ENCODE data around the gene OR2AJ1. TPM values are rescaled to one million over a fixed set of nuclear protein-coding genes. Genes with fewer than 3 reads are reported as not detected.

Gene OR2AJ1, protein sequence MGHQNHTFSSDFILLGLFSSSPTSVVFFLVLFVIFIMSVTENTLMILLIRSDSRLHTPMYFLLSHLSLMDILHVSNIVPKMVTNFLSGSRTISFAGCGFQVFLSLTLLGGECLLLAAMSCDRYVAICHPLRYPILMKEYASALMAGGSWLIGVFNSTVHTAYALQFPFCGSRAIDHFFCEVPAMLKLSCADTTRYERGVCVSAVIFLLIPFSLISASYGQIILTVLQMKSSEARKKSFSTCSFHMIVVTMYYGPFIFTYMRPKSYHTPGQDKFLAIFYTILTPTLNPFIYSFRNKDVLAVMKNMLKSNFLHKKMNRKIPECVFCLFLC
- polyA plus RNA-seq (2013, experiment 1 of 4): not detected
- not detected for polyA plus RNA-seq (2013, experiment 2 of 4)
- polyA plus RNA-seq (2013, experiment 3 of 4): not detected
- not detected for polyA plus RNA-seq (2013, experiment 4 of 4)

DNA sequence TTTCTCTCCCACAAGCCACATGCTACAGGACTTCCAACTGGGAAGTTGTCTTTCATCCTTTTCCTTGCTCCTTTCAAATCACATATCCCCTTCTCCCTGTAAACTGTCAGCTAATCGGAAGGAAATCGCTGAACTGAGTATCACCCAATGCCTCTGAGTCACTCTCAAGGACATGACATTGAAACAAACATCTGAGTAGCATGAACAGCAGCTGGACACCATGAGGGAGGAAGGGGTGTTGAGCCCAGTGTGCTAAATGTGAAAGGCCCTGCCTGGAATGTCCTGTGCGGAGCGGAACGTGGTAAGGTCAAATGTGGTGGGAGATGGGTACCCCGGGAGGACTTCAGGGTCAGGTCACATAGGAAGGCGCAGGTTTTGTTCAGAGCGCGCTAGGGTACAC lies at the start of gene OR2AJ1:
TSS of gene OR2AJ1 (plus strand) at position 22 of the 400 bp plus-strand sequence. CDS start 8,880 bp downstream, outside the sequence.
- Histone ChIP-seq H3K4me3 (ENCODE audit: insufficient read depth, low read depth, low read length) (no peak within 1 kb of the TSS), H3K9me3 (ENCODE audit: control insufficient read depth, low read length) (peaks cover 3% of the 10 kb centered on the region), H3K36me3 (ENCODE audit: control insufficient read depth, insufficient read depth, low read length) (no peaks in the 10 kb centered on the region), H3K27me3 (ENCODE audit: control insufficient read depth, insufficient read depth, low read length, poor library complexity, severe bottlenecking) (no peaks in the 10 kb centered on the region), H3K27ac (ENCODE audit: insufficient read depth, low read depth, low read length, poor library complexity, severe bottlenecking) (no peak within 1 kb of the TSS), H3K4me1 (ENCODE audit: control insufficient read depth, insufficient read depth, low read length) (no peaks in the 10 kb centered on the region)
- 92 to 94% methylated on average over 9 of the region's 9 CpGs for WGBS, 2 experiments

DNA sequence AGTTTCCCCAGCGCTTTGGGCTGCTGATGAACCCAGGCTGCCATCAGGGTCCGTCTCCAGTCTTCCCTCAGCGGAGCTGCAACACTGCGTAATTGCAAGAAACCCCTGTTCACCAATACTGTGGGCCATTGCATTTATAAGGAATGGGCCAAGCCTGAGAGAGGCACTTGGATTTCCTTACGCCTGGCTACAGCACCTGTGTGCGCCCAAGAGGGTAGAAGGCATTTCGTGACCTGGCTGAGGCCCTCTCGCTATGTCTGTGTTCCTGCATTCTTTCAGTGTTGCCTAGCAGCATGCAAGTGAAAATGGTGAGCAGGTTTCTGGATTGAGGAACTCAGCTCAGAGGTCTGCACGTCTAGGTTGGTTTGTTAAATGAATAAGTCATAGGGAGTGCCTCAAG lies 41.3 kb upstream of the OR2AJ1 start:
- Histone ChIP-seq H3K27ac (ENCODE audit: insufficient read depth, low read depth, low read length, poor library complexity, severe bottlenecking) (no peak overlapping the region), H3K9me3 (ENCODE audit: control insufficient read depth, low read length) (peaks cover 2% of the 10 kb centered on the region), H3K36me3 (ENCODE audit: control insufficient read depth, insufficient read depth, low read length) (no peaks in the 10 kb centered on the region), H3K27me3 (ENCODE audit: control insufficient read depth, insufficient read depth, low read length, poor library complexity, severe bottlenecking) (no peaks in the 10 kb centered on the region), H3K4me3 (ENCODE audit: insufficient read depth, low read depth, low read length) (no peak overlapping the region), H3K4me1 (ENCODE audit: control insufficient read depth, insufficient read depth, low read length) (no peaks in the 10 kb centered on the region)
- 76 to 79% methylated on average over 9 of the region's 9 CpGs for WGBS, 2 experiments

DNA sequence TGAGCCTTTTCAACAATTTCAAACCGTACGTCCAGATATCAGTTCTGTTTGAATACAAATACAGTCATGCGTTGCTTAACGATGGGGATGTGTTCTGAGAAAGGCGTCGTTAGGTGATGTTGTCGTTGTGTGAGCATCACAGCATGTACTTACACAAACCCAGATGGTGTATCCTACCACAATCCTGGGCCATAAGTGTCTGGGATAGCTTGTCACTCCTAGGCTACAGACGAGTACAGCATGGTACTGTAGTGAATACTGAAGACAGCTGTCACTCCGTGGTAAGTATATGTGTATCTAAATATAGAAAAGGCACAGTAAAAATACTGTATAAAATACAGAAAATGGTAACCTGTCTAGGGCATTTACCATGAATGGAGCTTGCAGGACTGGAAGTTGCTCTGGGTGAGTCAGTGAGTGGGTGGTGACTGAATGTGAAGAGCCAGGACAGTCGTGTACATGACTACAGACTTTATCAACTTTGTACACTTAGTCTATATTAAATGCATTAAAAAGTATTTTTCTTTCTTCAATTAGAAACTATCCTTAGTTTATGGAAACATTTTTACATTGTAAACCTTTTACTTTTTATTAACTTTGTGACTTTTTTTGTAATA lies 39.8 kb upstream of the OR2AJ1 start:
- Histone ChIP-seq H3K9me3 (ENCODE audit: control insufficient read depth, low read length) (peaks cover 2% of the 10 kb centered on the region), H3K27ac (ENCODE audit: insufficient read depth, low read depth, low read length, poor library complexity, severe bottlenecking) (no peak overlapping the region), H3K27me3 (ENCODE audit: control insufficient read depth, insufficient read depth, low read length, poor library complexity, severe bottlenecking) (no peaks in the 10 kb centered on the region), H3K4me1 (ENCODE audit: control insufficient read depth, insufficient read depth, low read length) (no peaks in the 10 kb centered on the region), H3K36me3 (ENCODE audit: control insufficient read depth, insufficient read depth, low read length) (no peaks in the 10 kb centered on the region), H3K4me3 (ENCODE audit: insufficient read depth, low read depth, low read length) (no peak overlapping the region)
- 87 to 96% methylated on average over 8 to 9 of the region's 10 CpGs for WGBS, 2 experiments

DNA sequence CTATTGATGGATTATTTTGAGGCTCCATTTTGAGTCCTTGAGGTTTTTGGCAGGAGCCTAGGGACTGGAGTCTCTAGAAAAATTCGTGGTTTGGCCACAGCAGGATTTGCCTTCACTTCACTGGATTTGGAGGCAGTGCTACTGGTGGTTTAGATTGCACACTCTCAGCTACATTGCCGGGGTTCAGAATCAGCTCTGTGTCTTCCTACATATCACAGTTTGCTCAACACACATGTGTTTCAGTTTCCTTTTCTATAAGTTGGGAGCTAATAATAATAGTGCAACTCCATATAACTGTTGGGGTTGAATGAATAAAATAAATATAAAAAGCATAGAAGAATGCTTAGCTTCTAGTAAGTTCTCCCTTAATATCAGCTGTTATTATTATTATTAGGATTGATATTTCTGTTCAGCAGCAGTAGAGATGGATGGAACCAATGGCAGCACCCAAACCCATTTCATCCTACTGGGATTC lies 29.5 kb upstream of the OR2AJ1 start, which contains the start of gene OR2W3:
TSS of gene OR2W3 (plus strand) at position 425 of the 475 bp plus-strand sequence. CDS start at position 425, 0 bp downstream.
- no peaks in the 10 kb centered on the region for H3K36me3 ChIP-seq (ENCODE audit: control insufficient read depth, insufficient read depth, low read length)
- H3K4me3 ChIP-seq (ENCODE audit: insufficient read depth, low read depth, low read length): no peak within 1 kb of the TSS
- no peaks in the 10 kb centered on the region for H3K4me1 ChIP-seq (ENCODE audit: control insufficient read depth, insufficient read depth, low read length)
- peaks cover 7% of the 10 kb centered on the region for H3K9me3 ChIP-seq (ENCODE audit: control insufficient read depth, low read length)
- no peak within 1 kb of the TSS for H3K27ac ChIP-seq (ENCODE audit: insufficient read depth, low read depth, low read length, poor library complexity, severe bottlenecking)
- WGBS, 2 experiments: 0 to 50% methylated on average over 1 to 2 of the region's 2 CpGs
- H3K27me3 ChIP-seq (ENCODE audit: control insufficient read depth, insufficient read depth, low read length, poor library complexity, severe bottlenecking): no peaks in the 10 kb centered on the region

DNA sequence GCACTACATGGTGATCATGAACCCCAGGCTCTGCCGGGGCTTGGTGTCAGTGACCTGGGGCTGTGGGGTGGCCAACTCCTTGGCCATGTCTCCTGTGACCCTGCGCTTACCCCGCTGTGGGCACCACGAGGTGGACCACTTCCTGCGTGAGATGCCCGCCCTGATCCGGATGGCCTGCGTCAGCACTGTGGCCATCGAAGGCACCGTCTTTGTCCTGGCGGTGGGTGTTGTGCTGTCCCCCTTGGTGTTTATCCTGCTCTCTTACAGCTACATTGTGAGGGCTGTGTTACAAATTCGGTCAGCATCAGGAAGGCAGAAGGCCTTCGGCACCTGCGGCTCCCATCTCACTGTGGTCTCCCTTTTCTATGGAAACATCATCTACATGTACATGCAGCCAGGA lies 28.7 kb upstream of the OR2AJ1 start:
- no peak overlapping the region for H3K27ac ChIP-seq (ENCODE audit: insufficient read depth, low read depth, low read length, poor library complexity, severe bottlenecking)
- 80 to 81% methylated on average over 14 of the region's 14 CpGs for WGBS, 2 experiments
- H3K36me3 ChIP-seq (ENCODE audit: control insufficient read depth, insufficient read depth, low read length): no peaks in the 10 kb centered on the region
- H3K9me3 ChIP-seq (ENCODE audit: control insufficient read depth, low read length): peaks cover 7% of the 10 kb centered on the region
- no peak overlapping the region for H3K4me3 ChIP-seq (ENCODE audit: insufficient read depth, low read depth, low read length)
- H3K27me3 ChIP-seq (ENCODE audit: control insufficient read depth, insufficient read depth, low read length, poor library complexity, severe bottlenecking): no peaks in the 10 kb centered on the region
- H3K4me1 ChIP-seq (ENCODE audit: control insufficient read depth, insufficient read depth, low read length): no peaks in the 10 kb centered on the region

DNA sequence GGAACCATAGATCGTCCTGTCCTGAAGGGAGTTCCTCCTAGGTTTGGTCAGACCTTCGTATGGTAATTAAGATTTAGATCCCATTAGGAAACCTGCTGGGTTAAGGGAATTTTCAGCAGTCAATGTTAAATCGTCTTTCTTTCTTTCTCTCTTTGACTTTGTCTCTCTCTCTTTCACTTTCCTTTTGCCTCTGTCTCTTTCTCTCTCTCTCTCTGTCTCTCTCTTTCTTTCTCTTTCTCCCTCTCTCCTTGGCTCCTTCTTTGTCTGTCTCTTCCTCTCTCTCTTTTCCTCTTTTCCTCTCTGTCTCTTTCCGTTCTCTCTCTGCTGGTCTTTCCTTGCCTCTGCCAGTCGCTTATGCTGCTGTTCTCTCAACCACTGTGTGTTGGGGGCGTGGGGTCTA lies 20.6 kb upstream of the OR2AJ1 start:
- H3K9me3 ChIP-seq (ENCODE audit: control insufficient read depth, low read length): peaks cover 4% of the 10 kb centered on the region
- no peak overlapping the region for H3K4me3 ChIP-seq (ENCODE audit: insufficient read depth, low read depth, low read length)
- no peaks in the 10 kb centered on the region for H3K36me3 ChIP-seq (ENCODE audit: control insufficient read depth, insufficient read depth, low read length)
- WGBS, 2 experiments: 75 to 77% methylated on average over 6 of the region's 6 CpGs
- H3K27me3 ChIP-seq (ENCODE audit: control insufficient read depth, insufficient read depth, low read length, poor library complexity, severe bottlenecking): no peaks in the 10 kb centered on the region
- H3K4me1 ChIP-seq (ENCODE audit: control insufficient read depth, insufficient read depth, low read length): no peaks in the 10 kb centered on the region
- H3K27ac ChIP-seq (ENCODE audit: insufficient read depth, low read depth, low read length, poor library complexity, severe bottlenecking): no peak overlapping the region

DNA sequence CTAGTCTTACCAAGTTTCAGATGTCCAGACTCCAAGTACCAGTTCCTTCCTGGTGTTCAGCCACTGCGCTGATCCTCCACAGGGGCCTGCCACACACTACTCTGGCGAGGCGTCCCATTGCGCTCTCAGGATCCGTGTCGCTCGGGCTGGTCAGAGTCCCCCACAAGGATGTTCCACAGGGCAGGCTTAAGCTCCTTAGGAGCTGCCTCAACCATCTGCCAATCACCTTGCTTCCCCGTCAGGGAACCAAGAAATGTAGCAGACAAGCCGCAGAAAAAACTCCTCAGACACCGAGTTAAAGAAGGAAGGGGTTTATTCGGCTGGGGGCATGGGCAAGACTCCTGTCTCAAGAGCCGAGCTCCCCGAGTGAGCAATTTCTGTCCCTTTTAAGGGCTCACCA lies 19.5 kb upstream of the OR2AJ1 start:
- H3K4me1 ChIP-seq (ENCODE audit: control insufficient read depth, insufficient read depth, low read length): no peaks in the 10 kb centered on the region
- no peak overlapping the region for H3K27ac ChIP-seq (ENCODE audit: insufficient read depth, low read depth, low read length, poor library complexity, severe bottlenecking)
- H3K27me3 ChIP-seq (ENCODE audit: control insufficient read depth, insufficient read depth, low read length, poor library complexity, severe bottlenecking): no peaks in the 10 kb centered on the region
- WGBS, 2 experiments: 89 to 90% methylated on average over 13 of the region's 13 CpGs
- no peak overlapping the region for H3K4me3 ChIP-seq (ENCODE audit: insufficient read depth, low read depth, low read length)
- H3K36me3 ChIP-seq (ENCODE audit: control insufficient read depth, insufficient read depth, low read length): no peaks in the 10 kb centered on the region
- peaks cover 4% of the 10 kb centered on the region for H3K9me3 ChIP-seq (ENCODE audit: control insufficient read depth, low read length)

DNA sequence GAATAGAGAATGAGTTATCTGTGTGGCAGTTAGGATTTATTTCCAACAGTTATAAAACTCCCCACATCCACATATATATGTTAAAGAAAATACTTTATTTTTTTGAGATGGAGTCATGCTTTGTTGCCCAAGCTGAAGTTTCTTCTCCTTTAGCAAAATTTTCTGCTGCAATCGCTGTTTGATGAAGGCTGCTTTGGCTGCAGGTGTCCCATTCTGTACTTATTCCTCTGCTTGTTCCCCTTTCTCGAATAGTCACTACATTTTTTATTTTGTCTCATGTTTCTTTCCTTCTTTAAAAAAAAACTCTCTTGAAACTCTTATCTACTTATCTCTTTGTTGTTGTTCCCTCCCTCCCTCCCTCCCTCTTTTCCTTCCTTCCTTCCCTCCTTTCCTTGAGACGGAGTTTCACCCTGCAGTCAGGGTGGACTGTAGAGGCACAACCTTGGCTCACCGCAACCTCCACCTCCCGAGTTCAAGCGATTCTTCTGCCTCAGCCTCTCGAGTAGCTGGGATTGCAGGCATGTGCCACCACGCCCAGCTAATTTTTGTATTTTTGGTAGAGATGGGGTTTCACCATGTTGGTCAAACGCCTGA lies 18.7 kb upstream of the OR2AJ1 start:
- 66% methylated on average over 9 of the region's 9 CpGs for WGBS, 2 experiments
- no peaks in the 10 kb centered on the region for H3K4me1 ChIP-seq (ENCODE audit: control insufficient read depth, insufficient read depth, low read length)
- no peaks in the 10 kb centered on the region for H3K27me3 ChIP-seq (ENCODE audit: control insufficient read depth, insufficient read depth, low read length, poor library complexity, severe bottlenecking)
- H3K4me3 ChIP-seq (ENCODE audit: insufficient read depth, low read depth, low read length): no peak overlapping the region
- no peak overlapping the region for H3K27ac ChIP-seq (ENCODE audit: insufficient read depth, low read depth, low read length, poor library complexity, severe bottlenecking)
- H3K9me3 ChIP-seq (ENCODE audit: control insufficient read depth, low read length): peaks cover 4% of the 10 kb centered on the region
- no peaks in the 10 kb centered on the region for H3K36me3 ChIP-seq (ENCODE audit: control insufficient read depth, insufficient read depth, low read length)

DNA sequence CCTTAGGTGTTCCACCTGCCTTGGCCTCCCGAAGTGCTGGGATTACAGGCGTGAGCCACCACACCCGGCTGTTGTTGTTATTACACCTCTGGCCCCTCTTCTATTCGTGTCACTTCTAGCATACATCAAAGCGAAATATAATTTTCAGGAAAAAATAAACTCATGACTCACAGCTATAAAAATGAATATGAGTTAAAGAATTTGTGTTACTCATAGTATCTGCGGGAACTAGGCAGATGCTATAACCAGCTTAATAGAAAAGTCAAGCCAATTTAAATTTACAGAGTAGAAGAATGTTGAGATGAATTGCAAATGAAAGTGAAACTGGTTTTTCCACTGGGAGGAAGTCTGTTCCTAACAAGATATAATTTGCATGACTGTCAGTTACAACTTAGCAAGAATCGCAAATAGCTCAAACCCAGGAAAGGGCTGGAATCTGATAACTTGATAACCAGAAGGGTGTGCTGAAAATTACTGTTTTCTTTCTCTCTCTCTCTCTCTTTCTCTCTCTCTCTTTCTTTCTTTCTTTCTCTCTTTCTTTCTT lies 18.1 kb upstream of the OR2AJ1 start:
- Histone ChIP-seq H3K27me3 (ENCODE audit: control insufficient read depth, insufficient read depth, low read length, poor library complexity, severe bottlenecking) (no peaks in the 10 kb centered on the region), H3K27ac (ENCODE audit: insufficient read depth, low read depth, low read length, poor library complexity, severe bottlenecking) (no peak overlapping the region), H3K4me3 (ENCODE audit: insufficient read depth, low read depth, low read length) (no peak overlapping the region), H3K4me1 (ENCODE audit: control insufficient read depth, insufficient read depth, low read length) (no peaks in the 10 kb centered on the region), H3K9me3 (ENCODE audit: control insufficient read depth, low read length) (peaks cover 4% of the 10 kb centered on the region), H3K36me3 (ENCODE audit: control insufficient read depth, insufficient read depth, low read length) (no peaks in the 10 kb centered on the region)
- 92 to 93% methylated on average over 5 of the region's 7 CpGs for WGBS, 2 experiments

DNA sequence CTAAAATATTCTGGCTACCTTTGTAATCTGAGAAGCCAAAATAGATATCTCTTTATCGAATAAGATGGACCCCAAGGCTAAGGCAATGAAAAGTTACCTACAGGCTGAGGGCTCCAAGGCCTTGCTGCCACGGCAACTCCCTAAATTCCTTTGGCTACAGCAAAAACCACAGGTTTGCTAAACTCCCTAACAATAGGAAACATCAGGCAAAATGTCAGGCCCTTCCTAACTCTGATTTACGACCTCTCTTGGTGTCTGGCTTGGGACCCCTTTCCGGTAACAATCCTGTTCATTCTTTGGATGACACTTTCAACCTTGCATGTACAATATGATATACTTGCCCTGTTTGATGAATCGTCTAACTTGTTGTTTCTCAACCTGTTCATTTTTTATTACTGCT lies 15.9 kb upstream of the OR2AJ1 start:
- H3K27me3 ChIP-seq (ENCODE audit: control insufficient read depth, insufficient read depth, low read length, poor library complexity, severe bottlenecking): no peaks in the 10 kb centered on the region
- no peak overlapping the region for H3K27ac ChIP-seq (ENCODE audit: insufficient read depth, low read depth, low read length, poor library complexity, severe bottlenecking)
- no peaks in the 10 kb centered on the region for H3K36me3 ChIP-seq (ENCODE audit: control insufficient read depth, insufficient read depth, low read length)
- no peak overlapping the region for H3K4me3 ChIP-seq (ENCODE audit: insufficient read depth, low read depth, low read length)
- peaks cover 4% of the 10 kb centered on the region for H3K9me3 ChIP-seq (ENCODE audit: control insufficient read depth, low read length)
- no peaks in the 10 kb centered on the region for H3K4me1 ChIP-seq (ENCODE audit: control insufficient read depth, insufficient read depth, low read length)
- WGBS, 2 experiments: 78 to 80% methylated on average over 5 of the region's 5 CpGs
